Measurements from ENCODE around the gene GALNT7.
"Not testable (repeated sequence)": the region's sequence is repeated elsewhere in the genome, so short reads cannot be mapped to it uniquely, and the experiment has no call there.

The GALNT7 gene

GRCh38 chr4:173199553-173199952 lies 30.9 kb downstream of the GALNT7 start:
- no peak for DNase-seq

GRCh38 chr4:173200103-173200884 lies 31.7 kb downstream of the GALNT7 start:
- no peak for DNase-seq

GRCh38 chr4:173202395-173202794 lies 33.8 kb downstream of the GALNT7 start:
- DNase-seq: no peak

- DNase-seq: no peak
Measured at GRCh38 chr4:173205656-173206055, 37.0 kb downstream of the GALNT7 start.

GRCh38 chr4:173208420-173208819 lies 39.8 kb downstream of the GALNT7 start:
- DNase-seq: no peak

GRCh38 chr4:173211222-173211621 lies 42.6 kb downstream of the GALNT7 start:
- no peak for DNase-seq

GRCh38 chr4:173211838-173212237 lies 43.2 kb downstream of the GALNT7 start:
- no peak for DNase-seq

- no peak for DNase-seq
Measured at GRCh38 chr4:173212379-173212778, 43.8 kb downstream of the GALNT7 start.

GRCh38 chr4:173213296-173213695 lies 44.7 kb downstream of the GALNT7 start:
- no peak for DNase-seq

GRCh38 chr4:173214231-173214630 lies 45.6 kb downstream of the GALNT7 start:
- no peak for DNase-seq

- DNase-seq: no peak
Measured at GRCh38 chr4:173214661-173215060, 46.0 kb downstream of the GALNT7 start.

GRCh38 chr4:173217075-173217474 lies 48.5 kb downstream of the GALNT7 start:
- DNase-seq: no peak

GRCh38 chr4:173217727-173218126 lies 49.1 kb downstream of the GALNT7 start:
- DNase-seq: no peak

- DNase-seq: no peak
Measured at GRCh38 chr4:173218411-173219125, 50.0 kb downstream of the GALNT7 start.

- DNase-seq: not testable (repeated sequence)
Measured at GRCh38 chr4:173219126-173219437, 50.5 kb downstream of the GALNT7 start.

- DNase-seq: no peak
Measured at GRCh38 chr4:173223743-173224142, 55.1 kb downstream of the GALNT7 start.

- no peak for DNase-seq
Measured at GRCh38 chr4:173226401-173226888, 57.8 kb downstream of the GALNT7 start.

GRCh38 chr4:173227756-173228155 lies 59.1 kb downstream of the GALNT7 start:
- no peak for DNase-seq

GRCh38 chr4:173230062-173230461 lies 61.5 kb downstream of the GALNT7 start:
- no peak for DNase-seq

GRCh38 chr4:173231916-173232315 lies 63.3 kb downstream of the GALNT7 start:
- no peak for DNase-seq

- no peak for DNase-seq
Measured at GRCh38 chr4:173233857-173234256, 65.2 kb downstream of the GALNT7 start.

GRCh38 chr4:173235050-173235449 lies 66.4 kb downstream of the GALNT7 start:
- DNase-seq: no peak

- DNase-seq: no peak
Measured at GRCh38 chr4:173236301-173236700, 67.7 kb downstream of the GALNT7 start.

GRCh38 chr4:173237152-173237551 lies 68.5 kb downstream of the GALNT7 start:
- DNase-seq: no peak
